ENCODE measurements around the gene PRR13. TPM values are rescaled to one million over a fixed set of nuclear protein-coding genes. Genes with fewer than 3 reads are reported as not detected.

Gene PRR13
- total RNA-seq, 1 donor: 60.0 TPM

DNA sequence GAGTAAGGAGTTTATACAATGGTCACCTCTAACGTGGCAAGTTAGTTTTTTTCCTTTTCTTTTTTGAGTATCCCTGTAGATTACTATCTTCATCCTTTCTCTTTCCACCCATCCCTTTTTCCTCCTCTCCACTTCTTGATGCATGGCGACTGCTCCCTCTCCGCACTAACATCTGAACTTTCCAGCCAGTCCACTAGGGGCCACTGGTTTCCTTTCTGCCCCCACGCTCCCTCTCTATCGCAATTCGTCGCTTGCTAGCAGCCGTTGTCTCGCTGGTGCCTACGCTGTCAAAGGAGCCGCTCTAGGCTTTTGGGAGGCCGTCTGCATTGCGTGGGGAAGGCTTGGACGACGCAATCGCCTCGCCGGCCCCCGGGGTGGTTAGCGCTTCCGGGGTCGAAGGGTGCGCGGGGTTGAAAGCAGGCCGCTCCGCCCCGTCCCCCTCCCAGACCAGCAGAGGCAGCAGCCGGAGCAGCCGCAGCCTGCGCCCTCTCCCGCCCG is 10.2 kb downstream of the PRR13 start, which contains the start of gene PCBP2:
Gene PCBP2 (plus strand): TSS at position 442 of the 498 bp plus-strand sequence. CDS start 2,699 bp downstream, outside the sequence.
- DNase-seq (ENCODE audit: low read depth): peak; percentile 100
- TF ChIP-seq, protein P1, sequence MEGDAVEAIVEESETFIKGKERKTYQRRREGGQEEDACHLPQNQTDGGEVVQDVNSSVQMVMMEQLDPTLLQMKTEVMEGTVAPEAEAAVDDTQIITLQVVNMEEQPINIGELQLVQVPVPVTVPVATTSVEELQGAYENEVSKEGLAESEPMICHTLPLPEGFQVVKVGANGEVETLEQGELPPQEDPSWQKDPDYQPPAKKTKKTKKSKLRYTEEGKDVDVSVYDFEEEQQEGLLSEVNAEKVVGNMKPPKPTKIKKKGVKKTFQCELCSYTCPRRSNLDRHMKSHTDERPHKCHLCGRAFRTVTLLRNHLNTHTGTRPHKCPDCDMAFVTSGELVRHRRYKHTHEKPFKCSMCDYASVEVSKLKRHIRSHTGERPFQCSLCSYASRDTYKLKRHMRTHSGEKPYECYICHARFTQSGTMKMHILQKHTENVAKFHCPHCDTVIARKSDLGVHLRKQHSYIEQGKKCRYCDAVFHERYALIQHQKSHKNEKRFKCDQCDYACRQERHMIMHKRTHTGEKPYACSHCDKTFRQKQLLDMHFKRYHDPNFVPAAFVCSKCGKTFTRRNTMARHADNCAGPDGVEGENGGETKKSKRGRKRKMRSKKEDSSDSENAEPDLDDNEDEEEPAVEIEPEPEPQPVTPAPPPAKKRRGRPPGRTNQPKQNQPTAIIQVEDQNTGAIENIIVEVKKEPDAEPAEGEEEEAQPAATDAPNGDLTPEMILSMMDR (IDR thresholded peaks at IDR 0.05; ENCODE audit: insufficient read depth, low read depth, low read length): peak; percentile 94
- H3K4me3 ChIP-seq (ENCODE audit: low read depth, low read length): peak within 1 kb of the TSS; percentile 97

DNA sequence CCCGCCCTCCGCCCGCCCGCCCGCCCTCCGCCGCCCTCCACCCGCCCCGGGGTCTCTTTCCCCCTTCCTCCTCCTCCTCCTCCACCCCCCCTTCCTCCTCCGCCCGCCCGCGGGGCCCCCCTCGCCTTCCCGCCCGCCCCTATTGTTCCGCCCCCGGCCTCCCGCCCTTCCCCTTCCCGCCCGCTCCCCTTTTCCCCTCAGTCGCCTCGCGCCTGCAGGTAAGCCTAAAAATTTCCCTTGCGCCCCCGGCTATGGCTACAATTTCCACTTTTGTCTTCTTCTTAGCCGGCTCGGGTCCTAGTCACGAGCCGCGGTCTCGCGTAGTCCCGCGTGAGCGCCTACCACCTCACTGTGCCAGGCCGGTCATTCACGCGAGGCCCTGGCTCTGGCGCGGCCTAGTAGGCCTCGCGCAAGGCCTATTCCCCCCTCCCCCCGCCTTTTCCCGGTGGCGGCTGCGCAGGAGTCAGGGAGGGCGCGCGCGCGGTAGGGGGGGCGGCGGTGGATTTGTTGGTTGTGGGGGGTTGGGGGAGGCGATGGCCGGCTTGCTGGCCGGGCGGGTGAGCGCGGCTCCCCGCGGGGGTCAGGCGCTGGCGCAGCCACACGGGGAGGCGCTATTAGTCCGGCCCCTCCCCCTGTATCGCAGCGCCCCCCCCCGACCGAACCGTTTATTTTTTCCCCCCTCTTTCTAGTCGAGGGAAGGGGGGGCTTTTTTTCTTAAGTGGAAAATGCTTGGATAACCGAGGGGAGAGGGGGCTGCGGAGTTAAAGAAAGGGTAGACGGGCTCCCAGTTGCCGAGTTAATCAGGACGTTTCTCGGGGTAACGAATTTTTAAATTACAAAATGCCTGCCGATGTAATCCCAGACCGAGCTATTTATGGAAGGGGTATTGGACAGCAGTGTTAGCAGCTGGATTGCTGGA is 10.9 kb downstream of the PRR13 start:
- peak overlapping the region; percentile 97 for H3K4me3 ChIP-seq (ENCODE audit: low read depth, low read length)
- TF ChIP-seq, protein P1 (IDR thresholded peaks at IDR 0.05; ENCODE audit: insufficient read depth, low read depth, low read length): peak; percentile 21
- DNase-seq (ENCODE audit: low read depth): peak; percentile 93

DNA sequence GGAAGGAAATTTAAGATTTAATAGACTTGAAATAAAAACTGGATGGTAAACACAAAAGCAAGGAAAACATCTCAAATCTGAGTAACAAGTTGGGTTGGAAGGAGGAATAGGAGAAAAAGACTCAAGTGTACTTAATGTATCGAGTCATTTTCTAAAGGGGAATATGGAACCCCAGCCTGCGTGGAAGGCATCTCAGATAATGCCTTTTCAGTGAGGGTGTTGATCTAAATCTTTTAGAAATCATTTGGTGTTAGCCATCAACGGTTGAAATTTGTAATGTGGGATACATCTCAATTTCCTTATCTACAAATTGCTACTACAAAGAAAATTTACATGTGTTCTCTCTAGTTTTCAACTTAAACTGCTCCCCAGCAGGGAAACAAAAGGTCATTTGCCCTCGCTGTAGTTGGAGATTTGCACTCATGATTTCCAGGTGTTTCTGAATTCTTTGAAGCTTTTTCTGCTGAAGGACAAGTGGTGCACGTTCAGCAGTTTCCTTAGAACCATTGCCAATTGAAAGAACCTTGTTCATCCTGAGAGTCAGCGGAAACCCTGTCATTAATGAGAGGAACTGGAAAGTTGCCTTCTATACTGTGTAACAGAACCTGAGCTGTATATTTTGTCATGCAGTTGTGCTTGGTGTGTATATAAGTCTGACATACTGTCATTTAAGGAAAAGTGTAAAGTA is 12.6 kb downstream of the PRR13 start:
- DNase-seq (ENCODE audit: low read depth): no peak
- H3K4me3 ChIP-seq (ENCODE audit: low read depth, low read length): peak overlapping the region; percentile 97
- TF ChIP-seq, protein P1 (IDR thresholded peaks at IDR 0.05; ENCODE audit: insufficient read depth, low read depth, low read length): no peak

DNA sequence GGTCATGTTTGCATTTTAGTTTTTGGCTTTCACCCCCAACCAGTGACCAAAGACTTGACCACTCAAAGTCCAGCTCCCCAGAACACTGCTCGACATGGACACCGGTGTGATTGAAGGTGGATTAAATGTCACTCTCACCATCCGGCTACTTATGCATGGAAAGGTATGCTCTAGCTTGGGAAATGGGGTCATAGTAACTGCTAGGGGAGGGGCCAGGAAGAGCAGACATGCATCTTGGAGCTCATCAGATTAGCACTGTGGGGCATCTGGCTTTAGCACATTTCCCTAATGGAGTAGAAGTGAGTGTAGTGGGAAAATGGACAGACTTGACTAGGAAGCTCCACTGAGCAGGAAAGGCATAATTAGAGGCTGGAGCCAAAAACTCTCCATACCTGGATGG is 13.2 kb downstream of the PRR13 start:
- DNase-seq (ENCODE audit: low read depth): no peak
- TF ChIP-seq, protein P1 (IDR thresholded peaks at IDR 0.05; ENCODE audit: insufficient read depth, low read depth, low read length): no peak
- no peak overlapping the region for H3K4me3 ChIP-seq (ENCODE audit: low read depth, low read length)

DNA sequence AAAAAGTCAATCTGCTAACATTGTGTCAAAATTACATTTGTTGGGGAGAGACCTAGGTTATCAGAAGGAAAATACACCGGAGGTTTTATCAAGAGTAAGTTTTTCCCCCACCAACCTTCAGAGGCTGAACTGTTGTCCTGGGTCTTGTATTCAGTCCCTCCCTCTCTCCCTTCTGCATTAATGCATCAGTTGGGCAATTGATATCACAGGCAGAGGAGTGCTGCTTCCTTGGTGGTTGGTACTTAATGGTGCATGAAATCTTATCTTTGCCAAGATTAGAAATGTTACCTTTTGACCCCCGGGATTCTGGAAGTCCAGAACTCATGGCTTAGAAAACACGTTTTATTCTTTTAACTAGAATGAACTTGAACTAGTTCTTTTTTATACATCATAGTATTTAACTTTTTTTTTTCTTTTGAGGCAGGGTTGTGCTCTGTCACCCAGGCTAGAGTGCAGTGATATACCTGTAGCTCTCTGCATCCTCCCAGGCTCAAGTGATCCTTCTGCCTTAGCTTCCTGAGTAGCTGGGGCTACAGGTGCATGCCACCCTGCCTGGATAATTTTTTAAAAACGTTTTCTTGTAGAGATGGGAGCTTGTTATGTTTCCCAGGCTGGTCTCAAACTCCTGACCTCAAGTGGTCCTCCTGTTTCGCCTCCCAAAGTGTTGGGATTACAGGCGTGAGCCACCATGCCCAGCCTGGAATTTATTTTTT is 15.3 kb downstream of the PRR13 start:
- H3K4me3 ChIP-seq (ENCODE audit: low read depth, low read length): no peak overlapping the region
- TF ChIP-seq, protein P1 (IDR thresholded peaks at IDR 0.05; ENCODE audit: insufficient read depth, low read depth, low read length): no peak
- DNase-seq (ENCODE audit: low read depth): no peak

DNA sequence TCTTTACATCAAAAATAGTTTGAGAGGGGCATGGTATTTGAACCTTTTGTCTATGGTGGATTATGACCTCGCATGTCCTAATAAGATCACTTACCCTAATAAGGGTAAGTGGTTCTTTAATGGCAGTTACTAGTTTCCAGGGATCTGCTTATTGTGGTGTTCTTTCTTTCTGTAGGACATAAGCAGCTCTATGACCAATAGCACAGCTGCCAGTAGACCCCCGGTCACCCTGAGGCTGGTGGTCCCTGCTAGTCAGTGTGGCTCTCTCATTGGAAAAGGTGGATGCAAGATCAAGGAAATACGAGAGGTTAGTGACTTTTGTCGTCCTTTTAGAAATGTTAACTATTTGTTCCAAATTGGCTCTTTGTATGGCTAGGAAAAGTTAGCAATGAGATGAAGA is 17.6 kb downstream of the PRR13 start:
- TF ChIP-seq, protein P1 (IDR thresholded peaks at IDR 0.05; ENCODE audit: insufficient read depth, low read depth, low read length): no peak
- DNase-seq (ENCODE audit: low read depth): no peak
- H3K4me3 ChIP-seq (ENCODE audit: low read depth, low read length): no peak overlapping the region

Measured in fibroblast of villous mesenchyme (primary cell).